ENCODE data around the gene TMEM222.

DNA sequence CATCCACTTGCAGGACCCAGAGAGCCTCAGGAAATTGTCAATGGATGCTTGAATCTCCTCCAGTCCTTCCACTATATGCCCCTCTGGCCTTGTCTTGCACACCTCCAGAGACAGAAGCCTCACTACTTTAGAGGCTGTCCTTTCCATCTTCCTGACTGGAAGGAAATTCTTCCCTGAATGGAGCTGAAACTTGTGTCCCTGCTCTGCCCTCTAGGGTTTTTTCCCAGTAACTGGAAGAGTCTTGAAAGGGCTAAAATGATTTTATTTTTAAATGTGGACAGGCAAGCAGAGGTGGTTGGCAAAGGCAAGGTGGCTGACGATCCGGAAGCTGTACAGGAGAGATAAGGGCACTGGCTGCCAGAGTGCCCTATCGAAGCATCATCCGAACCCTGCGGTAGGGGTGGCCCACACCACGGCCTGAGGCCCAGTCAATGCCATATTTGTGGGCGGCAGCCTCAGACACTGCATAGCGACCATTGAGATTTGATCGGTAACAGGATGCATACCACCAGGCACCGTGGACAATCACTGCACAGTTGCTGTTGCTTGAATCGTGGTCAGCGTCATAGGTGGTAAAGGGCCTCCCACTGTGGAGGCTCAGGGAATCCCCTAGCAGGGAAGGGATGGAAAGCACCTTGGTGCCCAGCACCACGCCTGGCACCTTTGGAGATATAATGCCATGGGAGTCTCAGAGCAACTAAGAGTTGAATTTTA, 47.1 kb downstream of the TMEM222 start:
- TF ChIP-seq, protein P1, sequence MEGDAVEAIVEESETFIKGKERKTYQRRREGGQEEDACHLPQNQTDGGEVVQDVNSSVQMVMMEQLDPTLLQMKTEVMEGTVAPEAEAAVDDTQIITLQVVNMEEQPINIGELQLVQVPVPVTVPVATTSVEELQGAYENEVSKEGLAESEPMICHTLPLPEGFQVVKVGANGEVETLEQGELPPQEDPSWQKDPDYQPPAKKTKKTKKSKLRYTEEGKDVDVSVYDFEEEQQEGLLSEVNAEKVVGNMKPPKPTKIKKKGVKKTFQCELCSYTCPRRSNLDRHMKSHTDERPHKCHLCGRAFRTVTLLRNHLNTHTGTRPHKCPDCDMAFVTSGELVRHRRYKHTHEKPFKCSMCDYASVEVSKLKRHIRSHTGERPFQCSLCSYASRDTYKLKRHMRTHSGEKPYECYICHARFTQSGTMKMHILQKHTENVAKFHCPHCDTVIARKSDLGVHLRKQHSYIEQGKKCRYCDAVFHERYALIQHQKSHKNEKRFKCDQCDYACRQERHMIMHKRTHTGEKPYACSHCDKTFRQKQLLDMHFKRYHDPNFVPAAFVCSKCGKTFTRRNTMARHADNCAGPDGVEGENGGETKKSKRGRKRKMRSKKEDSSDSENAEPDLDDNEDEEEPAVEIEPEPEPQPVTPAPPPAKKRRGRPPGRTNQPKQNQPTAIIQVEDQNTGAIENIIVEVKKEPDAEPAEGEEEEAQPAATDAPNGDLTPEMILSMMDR (IDR thresholded peaks at IDR 0.05; ENCODE audit: low read depth, low read length, poor library complexity, severe bottlenecking): no peak
- TF ChIP-seq EZH2phosphoT487 (IDR thresholded peaks at IDR 0.05; ENCODE audit: borderline replicate concordance, low read length): no peak

Measured in DOHH2 (cell line).